Fibroblast of skin of right quadriceps (primary cell): Measurements from ENCODE around the gene VASP.

Source experiments
- DNase-seq: peaks from one replicate; pipeline ENCODE4 v3.0.0-alpha.2; 2013

Gene VASP

GRCh38 chr19:45515807-45516401 lies 8.6 kb downstream of the VASP start:
- DNase-seq, result no peak

- no peak for DNase-seq
These were observed 10.0 kb downstream of the VASP start for GRCh38 chr19:45517238-45517637.

GRCh38 chr19:45517641-45518468 lies 10.6 kb downstream of the VASP start:
- no peak for DNase-seq

- no peak for DNase-seq
These were observed 11.2 kb downstream of the VASP start for GRCh38 chr19:45518469-45518826.

- no peak for DNase-seq
These were observed 15.0 kb downstream of the VASP start for GRCh38 chr19:45522010-45522941.

- peak; percentile 81 for DNase-seq
These were observed 16.5 kb downstream of the VASP start for GRCh38 chr19:45523642-45524256.

- DNase-seq, result no peak
These were observed 17.4 kb downstream of the VASP start for GRCh38 chr19:45524575-45525129.

GRCh38 chr19:45526143-45526542 lies 18.9 kb downstream of the VASP start:
- peak; percentile 80 for DNase-seq

- no peak for DNase-seq
These were observed 19.7 kb downstream of the VASP start for GRCh38 chr19:45526971-45527370.

- DNase-seq, result no peak
These were observed 20.5 kb downstream of the VASP start for GRCh38 chr19:45527731-45528130.

- DNase-seq, result peak; percentile 57
These were observed 21.0 kb downstream of the VASP start for GRCh38 chr19:45528149-45528743.

- peak; percentile 39 for DNase-seq
These were observed 21.6 kb downstream of the VASP start for GRCh38 chr19:45528744-45529419.

GRCh38 chr19:45529420-45529785 lies 22.1 kb downstream of the VASP start:
- DNase-seq, result no peak

- DNase-seq, result no peak
These were observed 24.1 kb downstream of the VASP start for GRCh38 chr19:45531349-45531748.

- DNase-seq, result no peak
These were observed 32.2 kb downstream of the VASP start for GRCh38 chr19:45539459-45539858.

- DNase-seq, result no peak
These were observed 35.0 kb downstream of the VASP start for GRCh38 chr19:45542234-45542668.

- no peak for DNase-seq
These were observed 40.0 kb downstream of the VASP start for GRCh38 chr19:45547211-45547770.

GRCh38 chr19:45547965-45548609 lies 40.8 kb downstream of the VASP start:
- no peak for DNase-seq

GRCh38 chr19:45553464-45553863 lies 46.2 kb downstream of the VASP start:
- DNase-seq, result no peak

GRCh38 chr19:45554481-45554880 lies 47.2 kb downstream of the VASP start:
- DNase-seq, result no peak

- DNase-seq, result no peak
These were observed 49.6 kb downstream of the VASP start for GRCh38 chr19:45556835-45557234.
